Panc1 (cell line): ENCODE data around the gene SP100. TPM values are rescaled to one million over a fixed set of nuclear protein-coding genes. Genes with fewer than 3 reads are reported as not detected.

Source experiments
- ATAC-seq: fragments of 200-7000 bp; cut with Tn5 transposase; 2 replicates; pipeline ENCODE4 v1.9.1; 2020; ENCODE audit warnings: mild to moderate bottlenecking, moderate library complexity
- BruUV-seq: library from RNA; stranded (reverse); fragments of 400-500 nt; replicated peaks from 2 replicates; lab custom pipeline; 2021; lab: Mats Ljungman, UMichigan
- CTCF ChIA-PET: fragments of 300-600 bp; sonication (Branson Sonifier 250); formaldehyde crosslinking; loops from one replicate; lab custom pipeline; 2022; ENCODE audit warnings: antibody characterized with exemption; lab: Charles Lee
- POLR2A ChIA-PET: fragments of 300-600 bp; sonication (Branson Sonifier 250); formaldehyde crosslinking; loops from one replicate; lab custom pipeline; 2022; ENCODE audit warnings: antibody characterized with exemption; lab: Charles Lee
- DNase-seq: peaks from one replicate; pipeline ENCODE4 v3.0.0-alpha.2; 2010; ENCODE audit warnings: low read depth, low spot score
- H3K27ac ChIP-seq: 2 replicates; pipeline ENCODE4 v1.5.1; 2011; ENCODE audit warnings: mild to moderate bottlenecking, low read length, inconsistent platforms
- H3K27me3 ChIP-seq: fragments of 200-500 bp; sonication (Bioruptor generic); 2 replicates; pipeline ENCODE4 v1.6.0; 2014; ENCODE audit warnings: low read length, inconsistent platforms; ENCODE audit not compliant: control insufficient read depth, insufficient read depth
- H3K36me3 ChIP-seq: fragments of 200-500 bp; sonication (Bioruptor generic); 2 replicates; pipeline ENCODE4 v1.5.1; 2014; ENCODE audit warnings: inconsistent platforms, mild to moderate bottlenecking, low read length, moderate library complexity; ENCODE audit not compliant: control insufficient read depth, insufficient read depth
- H3K4me1 ChIP-seq: 2 replicates; pipeline ENCODE4 v1.5.1; 2011; ENCODE audit warnings: inconsistent platforms, mild to moderate bottlenecking, low read length, moderate library complexity; ENCODE audit not compliant: control insufficient read depth, insufficient read depth
- H3K4me3 ChIP-seq, 2 experiments: 2 replicates each; pipeline ENCODE4 v1.5.1; 2011 to 2012; ENCODE audit warnings: low read depth in 2 of 2, low read length in 2 of 2, mild to moderate bottlenecking in 2 of 2, inconsistent platforms in 1 of 2, moderate library complexity in 1 of 2
- H3K9me3 ChIP-seq: fragments of 200-500 bp; sonication (Bioruptor generic); 2 replicates; pipeline ENCODE4 v1.5.1; 2014; ENCODE audit warnings: low read depth, mild to moderate bottlenecking, inconsistent platforms, low read length, moderate library complexity; ENCODE audit not compliant: control insufficient read depth, insufficient read depth
- POLR2AphosphoS5 ChIP-seq: IDR thresholded peaks from 2 replicates; pipeline ENCODE4 v1.6.1; 2012; ENCODE audit warnings: mild to moderate bottlenecking, low read depth, low read length, moderate library complexity
- SIN3A ChIP-seq: IDR thresholded peaks from 2 replicates; pipeline ENCODE4 v1.6.1; 2012; ENCODE audit warnings: low read depth, mild to moderate bottlenecking, low read length, moderate library complexity, borderline replicate concordance; ENCODE audit not compliant: insufficient read depth
- TCF7L2 ChIP-seq: IDR thresholded peaks from 2 replicates; pipeline ENCODE4 v1.6.1; 2011; ENCODE audit warnings: mild to moderate bottlenecking, low read depth, low read length, inconsistent platforms
- in situ Hi-C: cut with HindIII; loops from 2 replicates; pipeline ENCODE4 v1.10.0; 2016; ENCODE audit warnings: low sequenced_read_pairs, low pct_unique_long_range_greater_than_20kb
- intact Hi-C: fragments of 100-400 bp; cut with micrococcal nuclease; formaldehyde crosslinking; loops from one replicate; pipeline ENCODE4 v1.10.0; 2022; ENCODE audit not compliant: unreplicated experiment
- total RNA-seq: library from RNA; stranded (reverse); gene quantifications from one replicate; pipeline ENCODE4 v1.2.1, GENCODE V29; 2021; ENCODE audit not compliant: unreplicated experiment
- TF ChIP-seq, protein P1 (sequence below), 2 experiments: IDR thresholded peaks; 2 replicates each; pipeline ENCODE4 v1.6.1; 2011 to 2012; ENCODE audit warnings: low read depth in 2 of 2, control low read depth in 1 of 2, low read length in 1 of 2, mild to moderate bottlenecking in 1 of 2, moderate library complexity in 1 of 2; ENCODE audit not compliant: insufficient read depth in 1 of 2
- TF ChIP-seq, protein P2 (sequence below): fragments of 450-650 bp; IDR thresholded peaks from 2 replicates; pipeline ENCODE4 v1.5.1; 2017; ENCODE audit warnings: mild to moderate bottlenecking

Gene SP100
- total RNA-seq, 1 experiment from 2014 or later = 27.2 TPM

DNA sequence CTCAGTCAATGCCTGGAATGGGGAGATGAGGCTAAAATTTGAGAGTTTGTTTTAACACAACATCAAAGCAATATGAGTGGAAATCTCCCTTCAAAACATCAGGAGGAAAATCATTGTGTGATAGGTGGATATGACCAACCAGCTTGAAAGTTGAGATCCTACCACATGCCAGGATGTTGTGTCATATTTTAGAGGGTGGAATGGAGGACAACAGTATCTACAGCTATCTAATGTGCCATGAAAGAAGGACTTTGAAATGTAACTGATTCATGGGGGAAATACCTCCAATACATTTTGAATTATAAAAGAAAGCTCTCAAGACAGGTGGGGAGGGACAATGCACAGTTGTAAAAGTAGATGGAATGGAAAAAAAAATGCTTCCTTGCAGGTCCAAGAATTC, 87.8 kb downstream of the SP100 start:
- TF ChIP-seq, protein P1, sequence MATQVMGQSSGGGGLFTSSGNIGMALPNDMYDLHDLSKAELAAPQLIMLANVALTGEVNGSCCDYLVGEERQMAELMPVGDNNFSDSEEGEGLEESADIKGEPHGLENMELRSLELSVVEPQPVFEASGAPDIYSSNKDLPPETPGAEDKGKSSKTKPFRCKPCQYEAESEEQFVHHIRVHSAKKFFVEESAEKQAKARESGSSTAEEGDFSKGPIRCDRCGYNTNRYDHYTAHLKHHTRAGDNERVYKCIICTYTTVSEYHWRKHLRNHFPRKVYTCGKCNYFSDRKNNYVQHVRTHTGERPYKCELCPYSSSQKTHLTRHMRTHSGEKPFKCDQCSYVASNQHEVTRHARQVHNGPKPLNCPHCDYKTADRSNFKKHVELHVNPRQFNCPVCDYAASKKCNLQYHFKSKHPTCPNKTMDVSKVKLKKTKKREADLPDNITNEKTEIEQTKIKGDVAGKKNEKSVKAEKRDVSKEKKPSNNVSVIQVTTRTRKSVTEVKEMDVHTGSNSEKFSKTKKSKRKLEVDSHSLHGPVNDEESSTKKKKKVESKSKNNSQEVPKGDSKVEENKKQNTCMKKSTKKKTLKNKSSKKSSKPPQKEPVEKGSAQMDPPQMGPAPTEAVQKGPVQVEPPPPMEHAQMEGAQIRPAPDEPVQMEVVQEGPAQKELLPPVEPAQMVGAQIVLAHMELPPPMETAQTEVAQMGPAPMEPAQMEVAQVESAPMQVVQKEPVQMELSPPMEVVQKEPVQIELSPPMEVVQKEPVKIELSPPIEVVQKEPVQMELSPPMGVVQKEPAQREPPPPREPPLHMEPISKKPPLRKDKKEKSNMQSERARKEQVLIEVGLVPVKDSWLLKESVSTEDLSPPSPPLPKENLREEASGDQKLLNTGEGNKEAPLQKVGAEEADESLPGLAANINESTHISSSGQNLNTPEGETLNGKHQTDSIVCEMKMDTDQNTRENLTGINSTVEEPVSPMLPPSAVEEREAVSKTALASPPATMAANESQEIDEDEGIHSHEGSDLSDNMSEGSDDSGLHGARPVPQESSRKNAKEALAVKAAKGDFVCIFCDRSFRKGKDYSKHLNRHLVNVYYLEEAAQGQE (IDR thresholded peaks at IDR 0.05; ENCODE audit: insufficient read depth in 1 of 2, low read depth in 2 of 2, low read length in 1 of 2) = no peak
- TF ChIP-seq SIN3A = no peak
- no peak for TF ChIP-seq TCF7L2
- TF ChIP-seq, protein P2, sequence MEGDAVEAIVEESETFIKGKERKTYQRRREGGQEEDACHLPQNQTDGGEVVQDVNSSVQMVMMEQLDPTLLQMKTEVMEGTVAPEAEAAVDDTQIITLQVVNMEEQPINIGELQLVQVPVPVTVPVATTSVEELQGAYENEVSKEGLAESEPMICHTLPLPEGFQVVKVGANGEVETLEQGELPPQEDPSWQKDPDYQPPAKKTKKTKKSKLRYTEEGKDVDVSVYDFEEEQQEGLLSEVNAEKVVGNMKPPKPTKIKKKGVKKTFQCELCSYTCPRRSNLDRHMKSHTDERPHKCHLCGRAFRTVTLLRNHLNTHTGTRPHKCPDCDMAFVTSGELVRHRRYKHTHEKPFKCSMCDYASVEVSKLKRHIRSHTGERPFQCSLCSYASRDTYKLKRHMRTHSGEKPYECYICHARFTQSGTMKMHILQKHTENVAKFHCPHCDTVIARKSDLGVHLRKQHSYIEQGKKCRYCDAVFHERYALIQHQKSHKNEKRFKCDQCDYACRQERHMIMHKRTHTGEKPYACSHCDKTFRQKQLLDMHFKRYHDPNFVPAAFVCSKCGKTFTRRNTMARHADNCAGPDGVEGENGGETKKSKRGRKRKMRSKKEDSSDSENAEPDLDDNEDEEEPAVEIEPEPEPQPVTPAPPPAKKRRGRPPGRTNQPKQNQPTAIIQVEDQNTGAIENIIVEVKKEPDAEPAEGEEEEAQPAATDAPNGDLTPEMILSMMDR = no peak
- TF ChIP-seq POLR2AphosphoS5 = no peak
- no peaks in the 10 kb centered on the region for H3K27me3 ChIP-seq
- no peak overlapping the region for H3K27ac ChIP-seq
- intact Hi-C loops = no loop called here
- ATAC-seq (no peak), DNase-seq (no peak)
- POLR2A ChIA-PET = no interaction called here
- H3K4me3 ChIP-seq = no peak overlapping the region
- H3K9me3 ChIP-seq = no peaks in the 10 kb centered on the region
- in situ Hi-C loops = no loop called here
- no peaks in the 10 kb centered on the region for H3K4me1 ChIP-seq
- no TSS peak for BruUV-seq
- CTCF ChIA-PET = no interaction called here
- no peaks in the 10 kb centered on the region for H3K36me3 ChIP-seq

DNA sequence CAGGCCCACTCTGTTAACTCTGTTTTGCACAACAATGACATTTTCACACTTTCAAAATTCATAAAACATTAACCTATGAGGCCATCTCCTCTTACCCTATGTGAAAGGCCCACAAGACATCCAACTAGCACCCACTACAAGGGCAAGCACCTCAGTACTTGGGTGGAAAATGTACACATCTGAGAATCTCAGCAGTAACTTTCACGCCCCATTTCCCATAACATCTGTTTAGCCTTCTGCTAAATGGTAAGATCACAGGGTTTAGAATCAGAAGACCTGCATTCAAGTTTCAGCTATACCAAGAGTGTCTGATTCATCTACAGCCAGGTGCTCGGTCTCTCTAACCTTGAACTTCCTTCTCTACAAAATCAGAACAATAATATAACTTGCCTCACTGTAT, 89.2 kb downstream of the SP100 start:
- no peaks in the 10 kb centered on the region for H3K27me3 ChIP-seq
- intact Hi-C loops = no loop called here
- DNase-seq (no peak), ATAC-seq (no peak)
- TF ChIP-seq SIN3A = no peak
- no peak for TF ChIP-seq POLR2AphosphoS5
- TF ChIP-seq, protein P1 (IDR thresholded peaks at IDR 0.05; ENCODE audit: insufficient read depth in 1 of 2, low read depth in 2 of 2, low read length in 1 of 2) = no peak
- TF ChIP-seq TCF7L2 = no peak
- TF ChIP-seq, protein P2 = no peak
- BruUV-seq = no TSS peak
- CTCF ChIA-PET = no interaction called here
- in situ Hi-C loops = no loop called here
- no peaks in the 10 kb centered on the region for H3K36me3 ChIP-seq
- no peak overlapping the region for H3K27ac ChIP-seq
- H3K4me1 ChIP-seq = no peaks in the 10 kb centered on the region
- no peak overlapping the region for H3K4me3 ChIP-seq
- POLR2A ChIA-PET = no interaction called here
- H3K9me3 ChIP-seq = no peaks in the 10 kb centered on the region
